ENCODE measurements around the gene LMO7.

The LMO7 gene

GRCh38 chr13:75872980-75873379, 236.8 kb downstream of the LMO7 start:
- Mint-ChIP-seq H3K4me3 (no peak overlapping the region), H3K9me3 (no peaks in the 10 kb centered on the region), H3K36me3 (ENCODE audit: low read depth) (no peaks in the 10 kb centered on the region), H3K27ac (no peak overlapping the region), H3K4me1 (ENCODE audit: low read depth) (peaks cover 16% of the 10 kb centered on the region), H3K27me3 (ENCODE audit: low read depth) (peaks cover 7% of the 10 kb centered on the region)

GRCh38 chr13:75873494-75873893, 237.4 kb downstream of the LMO7 start:
- Mint-ChIP-seq H3K4me3 (no peak overlapping the region), H3K9me3 (no peaks in the 10 kb centered on the region), H3K36me3 (ENCODE audit: low read depth) (no peaks in the 10 kb centered on the region), H3K27ac (no peak overlapping the region), H3K4me1 (ENCODE audit: low read depth) (peaks cover 16% of the 10 kb centered on the region), H3K27me3 (ENCODE audit: low read depth) (peaks cover 7% of the 10 kb centered on the region)

DNA sequence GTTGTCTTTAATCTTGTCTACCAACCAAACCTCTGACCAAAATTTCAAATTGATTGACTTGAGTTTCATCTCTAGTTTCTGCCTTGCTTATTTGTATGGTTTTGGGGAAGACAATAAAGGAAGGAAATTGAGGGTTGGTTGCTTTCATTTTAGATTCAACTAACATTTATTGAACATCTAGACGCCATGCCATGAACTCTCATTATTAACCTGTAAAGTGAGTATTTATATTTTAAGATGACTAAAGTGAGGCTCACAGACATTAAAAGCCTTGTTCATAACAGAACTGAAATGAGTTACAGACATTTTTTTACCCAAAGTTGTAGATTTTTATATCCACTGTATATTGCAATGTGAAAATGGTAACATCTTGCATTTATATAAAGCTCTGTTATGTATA, 239.3 kb downstream of the LMO7 start:
- Mint-ChIP-seq H3K27me3 (ENCODE audit: low read depth) (peaks cover 7% of the 10 kb centered on the region), H3K4me1 (ENCODE audit: low read depth) (peaks cover 9% of the 10 kb centered on the region), H3K27ac (no peak overlapping the region), H3K36me3 (ENCODE audit: low read depth) (no peaks in the 10 kb centered on the region), H3K9me3 (no peaks in the 10 kb centered on the region), H3K4me3 (no peak overlapping the region)

DNA sequence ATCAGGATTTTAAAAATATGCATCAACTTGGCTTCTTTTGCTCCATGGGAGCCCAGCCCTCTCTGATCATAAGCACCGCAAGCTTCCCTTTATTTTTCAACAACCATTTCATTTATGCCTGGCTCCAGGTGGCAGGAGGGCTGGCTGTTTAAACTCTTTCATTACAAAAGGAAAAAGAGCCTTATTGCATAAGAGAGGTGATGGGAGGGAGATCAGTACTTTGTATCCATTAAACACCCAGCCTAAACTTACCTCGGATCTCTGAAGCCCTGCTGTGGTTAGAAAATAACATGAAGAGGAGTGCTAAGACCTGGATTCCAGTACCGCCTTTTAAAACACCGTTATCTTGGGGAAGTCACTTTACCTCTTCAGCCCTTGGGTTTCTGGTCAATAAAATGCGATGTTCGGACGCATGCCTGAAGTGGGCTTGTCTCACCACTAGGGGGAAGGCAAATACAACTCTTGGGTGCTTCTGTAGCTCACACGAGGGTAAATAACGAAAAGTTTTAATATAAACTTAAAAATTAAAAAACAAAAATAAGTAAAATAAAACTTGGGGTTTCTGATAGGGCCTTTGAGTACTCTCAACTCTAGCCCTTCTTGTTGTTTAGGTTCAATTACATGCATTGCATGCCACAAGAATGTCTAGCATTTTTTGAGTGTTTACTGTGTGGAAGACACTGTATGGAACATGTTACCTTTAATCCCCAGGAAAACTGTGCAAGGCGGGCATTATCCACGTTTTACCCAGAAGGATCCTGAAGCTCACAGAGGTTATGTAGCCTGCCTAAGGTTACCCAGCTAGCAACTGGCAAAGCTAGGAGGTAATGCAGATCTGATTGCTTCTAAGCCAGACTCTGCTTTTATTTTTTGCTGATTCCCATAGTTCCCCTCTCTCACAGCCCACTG, 240.3 kb downstream of the LMO7 start:
- Mint-ChIP-seq H3K9me3 (no peaks in the 10 kb centered on the region), H3K27ac (no peak overlapping the region), H3K4me1 (ENCODE audit: low read depth) (peaks cover 8% of the 10 kb centered on the region), H3K36me3 (ENCODE audit: low read depth) (no peaks in the 10 kb centered on the region), H3K4me3 (no peak overlapping the region), H3K27me3 (ENCODE audit: low read depth) (peaks cover 12% of the 10 kb centered on the region)

DNA sequence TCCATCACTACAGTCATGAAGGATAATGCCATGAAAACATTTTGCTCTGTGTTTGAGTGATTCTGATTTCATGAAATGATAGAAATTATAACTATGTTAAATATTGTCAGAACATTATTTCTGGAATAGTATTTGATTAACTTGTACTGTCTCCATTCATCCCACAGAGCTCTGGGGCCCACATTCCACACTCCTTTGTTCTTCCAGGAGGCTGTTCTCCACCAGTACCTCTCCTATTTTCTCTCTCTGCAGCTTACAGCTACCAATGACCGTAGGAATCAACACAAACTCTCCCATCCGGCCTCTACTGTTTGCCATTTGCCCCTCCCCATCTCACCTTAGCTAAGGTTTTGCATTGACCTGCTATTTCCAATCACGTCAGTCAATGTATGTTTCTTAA, 240.9 kb downstream of the LMO7 start:
- Mint-ChIP-seq H3K4me3 (no peak overlapping the region), H3K27ac (no peak overlapping the region), H3K27me3 (ENCODE audit: low read depth) (peaks cover 9% of the 10 kb centered on the region), H3K9me3 (no peaks in the 10 kb centered on the region), H3K4me1 (ENCODE audit: low read depth) (peaks cover 8% of the 10 kb centered on the region), H3K36me3 (ENCODE audit: low read depth) (no peaks in the 10 kb centered on the region)

- peaks cover 8% of the 10 kb centered on the region for H3K27me3 Mint-ChIP-seq (ENCODE audit: low read depth)
- H3K27ac Mint-ChIP-seq: no peak overlapping the region
- H3K4me3 Mint-ChIP-seq: no peak overlapping the region
- H3K36me3 Mint-ChIP-seq (ENCODE audit: low read depth): no peaks in the 10 kb centered on the region
- H3K4me1 Mint-ChIP-seq (ENCODE audit: low read depth): peaks cover 8% of the 10 kb centered on the region
- no peaks in the 10 kb centered on the region for H3K9me3 Mint-ChIP-seq
These were observed 243.5 kb downstream of the LMO7 start for GRCh38 chr13:75879656-75880055.

GRCh38 chr13:75881109-75881775, 245.1 kb downstream of the LMO7 start:
- Mint-ChIP-seq H3K9me3 (no peaks in the 10 kb centered on the region), H3K27me3 (ENCODE audit: low read depth) (peaks cover 8% of the 10 kb centered on the region), H3K27ac (no peak overlapping the region), H3K4me1 (ENCODE audit: low read depth) (peaks cover 1% of the 10 kb centered on the region), H3K4me3 (no peak overlapping the region), H3K36me3 (ENCODE audit: low read depth) (no peaks in the 10 kb centered on the region)

GRCh38 chr13:75882261-75882660, 246.1 kb downstream of the LMO7 start:
- H3K27me3 Mint-ChIP-seq (ENCODE audit: low read depth): peaks cover 6% of the 10 kb centered on the region
- no peaks in the 10 kb centered on the region for H3K36me3 Mint-ChIP-seq (ENCODE audit: low read depth)
- H3K4me3 Mint-ChIP-seq: no peak overlapping the region
- H3K9me3 Mint-ChIP-seq: no peaks in the 10 kb centered on the region
- H3K27ac Mint-ChIP-seq: no peak overlapping the region
- no peaks in the 10 kb centered on the region for H3K4me1 Mint-ChIP-seq (ENCODE audit: low read depth)

DNA sequence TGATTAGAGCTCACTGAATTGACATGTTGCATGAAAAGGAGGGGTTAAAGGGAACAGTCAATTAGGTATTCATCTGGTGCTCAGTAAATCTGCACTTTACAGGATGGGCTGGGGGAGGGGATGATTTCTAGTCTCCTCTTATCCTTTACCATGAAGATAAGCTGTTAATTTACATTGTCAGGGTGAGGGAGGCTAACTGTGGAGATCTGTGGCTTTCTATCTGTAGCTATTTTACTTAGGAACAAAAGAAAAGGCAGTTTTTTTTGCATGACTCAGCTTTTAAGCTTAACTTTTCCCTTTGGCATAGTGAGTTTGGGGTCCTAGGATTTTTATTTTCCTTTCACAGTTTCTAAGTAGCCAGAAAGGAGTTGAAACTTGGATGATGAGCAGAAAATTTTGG, 253.3 kb downstream of the LMO7 start:
- H3K9me3 Mint-ChIP-seq: no peaks in the 10 kb centered on the region
- H3K36me3 Mint-ChIP-seq (ENCODE audit: low read depth): no peaks in the 10 kb centered on the region
- H3K27ac Mint-ChIP-seq: no peak overlapping the region
- peaks cover 3% of the 10 kb centered on the region for H3K27me3 Mint-ChIP-seq (ENCODE audit: low read depth)
- H3K4me1 Mint-ChIP-seq (ENCODE audit: low read depth): no peaks in the 10 kb centered on the region
- H3K4me3 Mint-ChIP-seq: no peak overlapping the region

GRCh38 chr13:75895168-75895567, 259.0 kb downstream of the LMO7 start:
- Mint-ChIP-seq H3K27ac (no peak overlapping the region), H3K9me3 (no peaks in the 10 kb centered on the region), H3K4me1 (ENCODE audit: low read depth) (no peaks in the 10 kb centered on the region), H3K4me3 (no peak overlapping the region), H3K36me3 (ENCODE audit: low read depth) (no peaks in the 10 kb centered on the region), H3K27me3 (ENCODE audit: low read depth) (peaks cover 7% of the 10 kb centered on the region)

- Mint-ChIP-seq H3K27ac (no peak overlapping the region), H3K36me3 (ENCODE audit: low read depth) (no peaks in the 10 kb centered on the region), H3K27me3 (ENCODE audit: low read depth) (peaks cover 7% of the 10 kb centered on the region), H3K4me1 (ENCODE audit: low read depth) (no peaks in the 10 kb centered on the region), H3K4me3 (no peak overlapping the region), H3K9me3 (no peaks in the 10 kb centered on the region)
These were observed 260.1 kb downstream of the LMO7 start for GRCh38 chr13:75896271-75896670.

- Mint-ChIP-seq H3K36me3 (ENCODE audit: low read depth) (no peaks in the 10 kb centered on the region), H3K27ac (no peak overlapping the region), H3K27me3 (ENCODE audit: low read depth) (peaks cover 4% of the 10 kb centered on the region), H3K9me3 (no peaks in the 10 kb centered on the region), H3K4me1 (ENCODE audit: low read depth) (no peaks in the 10 kb centered on the region), H3K4me3 (no peak overlapping the region)
These were observed 261.3 kb downstream of the LMO7 start for GRCh38 chr13:75897386-75897785.

- no peaks in the 10 kb centered on the region for H3K36me3 Mint-ChIP-seq (ENCODE audit: low read depth)
These were observed 265.4 kb downstream of the LMO7 start for GRCh38 chr13:75901501-75901900.

DNA sequence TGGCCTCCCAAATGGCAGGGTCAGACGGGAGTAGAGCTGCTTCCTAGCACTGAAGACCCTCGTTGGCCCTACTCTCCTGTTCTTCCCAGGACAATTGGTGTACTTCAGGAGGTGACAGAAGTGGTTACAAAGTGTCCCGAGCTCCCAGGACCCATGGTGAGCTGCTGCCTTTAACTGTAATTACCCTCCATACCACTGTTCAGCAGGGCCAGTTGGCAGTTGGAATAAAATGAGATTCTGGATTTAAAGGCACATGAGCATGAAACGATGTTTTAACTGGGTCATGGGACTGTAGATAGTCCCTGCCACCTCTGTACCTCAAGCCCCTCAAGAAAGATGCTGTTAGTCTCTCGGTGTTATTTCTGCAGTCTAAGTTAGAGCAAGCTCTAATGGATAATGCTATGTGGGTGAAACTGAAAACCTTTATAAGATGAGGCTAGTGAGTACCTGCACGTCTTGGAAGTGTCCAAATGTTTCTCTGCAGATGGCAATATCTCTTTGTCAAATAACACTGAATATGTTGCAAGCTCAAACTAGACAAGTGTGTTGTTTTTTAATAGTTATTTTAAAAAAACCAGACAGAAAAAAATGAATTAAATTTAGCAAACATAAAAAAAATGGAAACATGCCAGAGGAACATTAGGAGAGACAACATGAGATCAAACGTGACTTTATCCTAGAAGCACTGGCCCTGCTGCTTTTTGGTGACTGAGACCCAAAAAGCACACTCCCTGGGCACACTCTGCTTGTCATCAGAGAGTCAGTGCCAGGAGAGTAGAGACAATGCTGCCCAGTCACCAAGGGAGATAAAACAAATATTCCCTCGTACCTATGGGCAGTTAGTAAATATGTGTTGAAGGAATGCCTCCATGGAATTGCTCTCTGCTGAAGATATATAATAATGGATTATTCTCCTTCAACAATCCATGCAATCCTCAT, 266.3 kb downstream of the LMO7 start:
- H3K9me3 Mint-ChIP-seq: no peaks in the 10 kb centered on the region
- H3K27me3 Mint-ChIP-seq (ENCODE audit: low read depth): peaks cover 4% of the 10 kb centered on the region
- H3K4me1 Mint-ChIP-seq (ENCODE audit: low read depth): no peaks in the 10 kb centered on the region
- H3K36me3 Mint-ChIP-seq (ENCODE audit: low read depth): no peaks in the 10 kb centered on the region
- no peak overlapping the region for H3K27ac Mint-ChIP-seq
- no peak overlapping the region for H3K4me3 Mint-ChIP-seq

More at GRCh38 chr13:75901501-75901900, 265.4 kb downstream of the LMO7 start:
- no peak overlapping the region for H3K4me3 Mint-ChIP-seq
- H3K4me1 Mint-ChIP-seq (ENCODE audit: low read depth): no peaks in the 10 kb centered on the region
- no peaks in the 10 kb centered on the region for H3K9me3 Mint-ChIP-seq
- H3K27me3 Mint-ChIP-seq (ENCODE audit: low read depth): peaks cover 4% of the 10 kb centered on the region
- no peak overlapping the region for H3K27ac Mint-ChIP-seq

Measured in T-helper 1 cell treated with Interleukin-12 subunit alpha and Interleukin-12 subunit beta and Interleukin-4 antibody, amounts not matched to agents 30 μg/mL and 1 μg/mL, for 36 hours (primary cell).